Body of pancreas (tissue), 4 donors: Measurements from ENCODE around the gene MED16. TPM values are rescaled to one million over a fixed set of nuclear protein-coding genes. Genes with fewer than 3 reads are reported as not detected.

Experiments
- ATAC-seq: fragments of 150-250 bp; one replicate; pipeline ENCODE4 v1.9.1; 2016
- DNase-seq, 4 donors: peaks; one replicate each; pipeline ENCODE4 v3.0.0-alpha.2; 2019
- H3K27ac ChIP-seq, 4 donors: fragments of 200-600 bp; sonication (generic); 1 replicate in 3 of 4; 2 replicates in 1 of 4; pipeline versions ENCODE4 v1.5.1 to v1.6.1; 2016 to 2019; ENCODE audit warnings: mild to moderate bottlenecking in 1 of 4, mixed read lengths in 1 of 4, moderate library complexity in 1 of 4
- H3K27me3 ChIP-seq, 2 donors: fragments of 200-600 bp; sonication (generic); one replicate each; pipeline ENCODE4 v1.6.0; 2016; ENCODE audit warnings: mild to moderate bottlenecking in 1 of 2
- H3K36me3 ChIP-seq, 2 donors: fragments of 200-600 bp; sonication (generic); replicated peaks in 1 of 2; 2 replicates each; pipeline ENCODE4 v1.5.1; 2016; ENCODE audit warnings: low read depth in 2 of 2; ENCODE audit not compliant: insufficient read depth in 1 of 2
- H3K4me1 ChIP-seq: fragments of 200-600 bp; sonication (generic); one replicate; pipeline ENCODE4 v1.6.0; 2016
- H3K4me3 ChIP-seq, 2 donors: fragments of 200-600 bp; sonication (generic); 1 replicate in 1 of 2; 2 replicates in 1 of 2; pipeline ENCODE4 v1.5.1; 2016 to 2019
- H3K9me3 ChIP-seq, 3 donors: fragments of 200-600 bp; sonication (generic); 1 replicate in 2 of 3; 2 replicates in 1 of 3; pipeline ENCODE4 v1.5.1; 2016
- POLR2A ChIP-seq, 3 donors: fragments of 450-650 bp; IDR thresholded peaks; one replicate each; pipeline ENCODE4 v1.6.1; 2016; ENCODE audit warnings: antibody characterized with exemption in 3 of 3, mild to moderate bottlenecking in 2 of 3
- WGBS, 2 donors: methylation state at CpG; one replicate each; pipeline ENCODE4 v1.1.5; 2017; 5-methylcytosine and 5-hydroxymethylcytosine counted together
- intact Hi-C: fragments of 100-400 bp; cut with DNase I; formaldehyde crosslinking; loops from one replicate; pipeline ENCODE4 v1.15.1; 2023
- total RNA-seq, 2 donors: library from RNA; depleted of rRNA; stranded (reverse); fragments of >200 nt; gene quantifications; one replicate each; pipeline ENCODE4 v1.1.0, GENCODE V29; 2016
- TF ChIP-seq, protein P1 (sequence below), 7 experiments: fragments of 450-650 bp in 4 of 7; fragments of 200-600 bp in 3 of 7; sonication (generic) in 3 of 7; IDR thresholded peaks; one replicate each; pipeline ENCODE4 v1.5.1; 2016 to 2019; ENCODE audit warnings: antibody characterized with exemption in 7 of 7

The MED16 gene
- total RNA-seq, 2 donors from 2014 or later, result 35.0 to 49.8 TPM

DNA sequence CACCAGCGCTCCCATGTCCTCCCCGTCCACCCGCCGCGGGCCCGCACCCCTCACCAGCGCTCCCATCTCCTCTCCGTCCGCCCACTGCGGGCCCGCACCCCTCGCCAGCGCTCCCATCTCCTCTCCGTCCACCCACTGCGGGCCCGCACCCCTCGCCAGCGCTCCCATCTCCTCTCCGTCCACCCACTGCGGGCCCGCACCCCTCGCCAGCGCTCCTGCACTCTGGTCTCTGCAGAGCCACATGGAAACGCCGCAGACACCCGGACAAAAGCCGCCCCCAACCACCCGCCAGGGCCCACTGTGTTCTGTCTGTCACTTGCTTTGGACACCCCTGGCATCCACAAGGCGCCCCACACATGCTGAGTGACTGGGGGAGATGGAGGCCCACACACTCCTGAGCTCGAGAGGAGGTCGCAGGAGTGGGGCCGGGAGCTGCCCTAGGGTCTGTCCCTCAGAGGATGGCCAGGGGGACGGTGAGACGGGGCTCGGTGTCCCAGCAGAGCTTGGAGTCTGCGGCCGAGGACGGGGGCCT, 26.2 kb downstream of the MED16 start:
- Histone ChIP-seq H3K27me3 (no peaks in the 10 kb centered on the region), H3K4me1 (peaks cover 19% of the 10 kb centered on the region), H3K27ac (no peak overlapping the region), H3K36me3 (peaks cover 2 to 8% of the 10 kb centered on the region in 2 donors), H3K4me3 (no peak overlapping the region), H3K9me3 (no peaks in the 10 kb centered on the region)
- no peak for ATAC-seq
- intact Hi-C loops, result no loop called here
- DNase-seq, result no peak
- TF ChIP-seq, protein P1, sequence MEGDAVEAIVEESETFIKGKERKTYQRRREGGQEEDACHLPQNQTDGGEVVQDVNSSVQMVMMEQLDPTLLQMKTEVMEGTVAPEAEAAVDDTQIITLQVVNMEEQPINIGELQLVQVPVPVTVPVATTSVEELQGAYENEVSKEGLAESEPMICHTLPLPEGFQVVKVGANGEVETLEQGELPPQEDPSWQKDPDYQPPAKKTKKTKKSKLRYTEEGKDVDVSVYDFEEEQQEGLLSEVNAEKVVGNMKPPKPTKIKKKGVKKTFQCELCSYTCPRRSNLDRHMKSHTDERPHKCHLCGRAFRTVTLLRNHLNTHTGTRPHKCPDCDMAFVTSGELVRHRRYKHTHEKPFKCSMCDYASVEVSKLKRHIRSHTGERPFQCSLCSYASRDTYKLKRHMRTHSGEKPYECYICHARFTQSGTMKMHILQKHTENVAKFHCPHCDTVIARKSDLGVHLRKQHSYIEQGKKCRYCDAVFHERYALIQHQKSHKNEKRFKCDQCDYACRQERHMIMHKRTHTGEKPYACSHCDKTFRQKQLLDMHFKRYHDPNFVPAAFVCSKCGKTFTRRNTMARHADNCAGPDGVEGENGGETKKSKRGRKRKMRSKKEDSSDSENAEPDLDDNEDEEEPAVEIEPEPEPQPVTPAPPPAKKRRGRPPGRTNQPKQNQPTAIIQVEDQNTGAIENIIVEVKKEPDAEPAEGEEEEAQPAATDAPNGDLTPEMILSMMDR (IDR thresholded peaks at IDR 0.05), result no peak
- no peak for TF ChIP-seq POLR2A (IDR thresholded peaks at IDR 0.05)
- 86 to 94% methylated on average over 31 to 34 of the region's 38 CpGs for WGBS, 2 donors

DNA sequence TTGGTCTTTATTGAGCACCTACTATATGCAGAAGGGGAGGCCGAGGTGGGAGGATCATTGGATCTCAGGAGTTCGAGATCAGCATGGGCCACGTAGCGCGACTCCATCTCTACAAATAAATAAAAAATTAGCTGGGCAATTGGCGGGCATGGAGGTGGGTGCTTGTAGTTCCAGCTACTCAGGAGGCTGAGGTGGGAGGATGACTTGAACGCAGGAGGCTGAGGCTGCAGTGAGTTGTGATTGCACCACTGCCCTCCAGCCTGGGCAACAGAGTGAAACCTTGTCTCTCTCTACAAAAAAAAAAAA, 29.7 kb downstream of the MED16 start:
- peak overlapping the region in 1 of 4 donors; percentile 64 for H3K27ac ChIP-seq

DNA sequence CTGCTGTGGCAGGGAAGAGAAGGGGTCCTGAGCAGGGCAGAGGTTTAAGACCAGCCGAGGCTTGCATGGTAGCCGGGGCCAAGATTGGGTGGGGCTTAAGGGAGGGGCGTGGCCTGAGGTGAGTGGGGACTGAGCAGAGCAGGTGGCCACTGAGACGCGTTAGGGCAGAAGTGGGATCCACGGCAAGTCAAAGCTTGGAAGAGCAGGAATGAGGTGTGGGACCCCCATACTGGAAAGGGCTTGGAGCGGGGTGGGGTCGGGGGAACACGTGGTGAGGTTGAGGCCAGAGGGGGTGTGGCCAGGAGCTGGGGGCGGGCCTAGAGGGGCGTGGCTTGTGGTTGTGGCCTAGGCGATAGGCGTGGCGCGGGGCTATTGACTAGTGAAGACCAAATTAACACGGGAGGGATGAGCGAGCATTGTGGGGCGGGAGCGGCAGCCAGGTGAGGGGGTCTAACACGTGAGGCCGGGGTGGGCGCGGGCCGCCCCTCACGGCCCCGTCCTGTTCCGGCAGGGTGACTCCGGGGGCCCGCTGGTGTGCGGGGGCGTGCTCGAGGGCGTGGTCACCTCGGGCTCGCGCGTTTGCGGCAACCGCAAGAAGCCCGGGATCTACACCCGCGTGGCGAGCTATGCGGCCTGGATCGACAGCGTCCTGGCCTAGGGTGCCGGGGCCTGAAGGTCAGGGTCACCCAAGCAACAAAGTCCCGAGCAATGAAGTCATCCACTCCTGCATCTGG, 30.2 kb downstream of the MED16 start:
- 11 to 21% methylated on average over 46 to 48 of the region's 48 CpGs for WGBS, 2 donors

More for the DNA sequence above, 29.7 kb downstream of the MED16 start:
- H3K27me3 ChIP-seq, result no peaks in the 10 kb centered on the region
- TF ChIP-seq POLR2A (IDR thresholded peaks at IDR 0.05), result no peak
- TF ChIP-seq, protein P1 (IDR thresholded peaks at IDR 0.05), result no peak
- intact Hi-C loops, result loop anchor here (5.0 kb wide), 1 partner anchor 54 kb away; the partner anchor contains the start of gene KISS1R
- no peak for DNase-seq
- no peaks in the 10 kb centered on the region for H3K9me3 ChIP-seq
- WGBS, 2 donors, result 72 to 86% methylated on average over 7 of the region's 7 CpGs
- H3K4me1 ChIP-seq, result peaks cover 27% of the 10 kb centered on the region
- no peak for ATAC-seq
- H3K36me3 ChIP-seq, result peaks cover 0 to 2% of the 10 kb centered on the region in 2 donors
- no peak overlapping the region for H3K4me3 ChIP-seq

DNA sequence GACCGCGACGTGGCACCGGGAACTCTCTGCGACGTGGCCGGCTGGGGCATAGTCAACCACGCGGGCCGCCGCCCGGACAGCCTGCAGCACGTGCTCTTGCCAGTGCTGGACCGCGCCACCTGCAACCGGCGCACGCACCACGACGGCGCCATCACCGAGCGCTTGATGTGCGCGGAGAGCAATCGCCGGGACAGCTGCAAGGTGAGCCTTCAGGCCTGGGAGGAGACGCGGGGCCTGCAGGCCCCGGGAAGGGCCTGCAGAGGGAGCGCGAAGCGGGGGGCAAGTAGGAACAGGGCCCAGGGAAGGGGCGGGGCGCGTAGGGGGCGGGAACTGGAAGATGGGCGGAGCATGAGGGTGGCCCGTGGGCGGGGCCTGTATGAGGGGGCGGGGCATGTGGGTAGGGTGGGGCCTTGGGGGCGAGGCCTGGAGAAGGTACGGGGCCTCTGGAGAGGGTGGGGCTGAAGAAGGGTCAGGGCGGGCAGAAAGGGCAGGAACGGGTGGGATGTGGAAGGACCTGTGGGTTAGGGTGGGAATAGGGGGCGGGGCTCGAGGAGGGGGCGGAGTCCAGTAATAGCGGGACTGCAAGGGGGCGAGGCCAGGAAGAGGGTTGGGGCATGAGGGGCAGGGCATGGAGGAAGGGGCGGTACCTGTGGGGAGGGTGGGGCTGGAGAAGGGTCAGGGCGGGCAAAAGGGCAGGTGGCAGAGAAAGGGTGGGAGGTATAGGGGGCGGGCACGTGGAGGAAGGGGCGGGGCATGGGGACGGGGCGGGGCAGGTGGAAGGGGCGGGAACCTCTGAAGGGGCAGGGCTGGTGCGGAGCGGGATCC, 31.0 kb downstream of the MED16 start:
- Histone ChIP-seq H3K4me1 (peaks cover 27% of the 10 kb centered on the region), H3K9me3 (no peaks in the 10 kb centered on the region), H3K36me3 (no peaks in the 10 kb centered on the region), H3K27ac (no peak overlapping the region), H3K27me3 (no peaks in the 10 kb centered on the region), H3K4me3 (no peak overlapping the region)
- DNase-seq (peak in 3 of 4 donors; percentile 51 to 55 (median 51)), ATAC-seq (peak; percentile 25)
- 5 to 21% methylated on average over 25 to 51 of the region's 60 CpGs for WGBS, 2 donors
- TF ChIP-seq, protein P1 (IDR thresholded peaks at IDR 0.05), result no peak
- TF ChIP-seq POLR2A (IDR thresholded peaks at IDR 0.05), result no peak
- intact Hi-C loops, result loop anchor here (5.0 kb wide), 1 partner anchor 55 kb away; the partner anchor contains the start of gene KISS1R

More for the DNA sequence above, 30.2 kb downstream of the MED16 start:
- intact Hi-C loops, result loop anchor here (5.0 kb wide), 1 partner anchor 55 kb away; the partner anchor contains the start of gene KISS1R
- peak; percentile 62 to 73 (median 68) for DNase-seq
- H3K4me1 ChIP-seq, result peaks cover 27% of the 10 kb centered on the region
- no peaks in the 10 kb centered on the region for H3K36me3 ChIP-seq
- H3K27me3 ChIP-seq, result no peaks in the 10 kb centered on the region
- no peaks in the 10 kb centered on the region for H3K9me3 ChIP-seq
- peak; percentile 31 for ATAC-seq
- no peak overlapping the region for H3K27ac ChIP-seq
- TF ChIP-seq, protein P1 (IDR thresholded peaks at IDR 0.05), result no peak
- no peak for TF ChIP-seq POLR2A (IDR thresholded peaks at IDR 0.05)
- H3K4me3 ChIP-seq, result no peak overlapping the region
